Measurements from ENCODE around the gene PANX3.

Gene PANX3

GRCh38 chr11:124661553-124661952, 50.3 kb downstream of the PANX3 start:
- no peak for DNase-seq

- DNase-seq: no peak
Observed at GRCh38 chr11:124662106-124662505, 50.9 kb downstream of the PANX3 start.

- DNase-seq: no peak
Observed at GRCh38 chr11:124663861-124664260, 52.6 kb downstream of the PANX3 start.

- no peak for DNase-seq
Observed at GRCh38 chr11:124667601-124668000, 56.4 kb downstream of the PANX3 start.

- peak; percentile 5 for DNase-seq
Observed at GRCh38 chr11:124669193-124669592, 58.0 kb downstream of the PANX3 start.
